HT1080 (cell line): ENCODE results near the gene HS6ST3. TPM values are rescaled to one million over a fixed set of nuclear protein-coding genes. Genes with fewer than 3 reads are reported as not detected.

ENCODE experiments used
- DNase-seq: peaks from one replicate; pipeline ENCODE4 v3.0.0-alpha.2; 2015; ENCODE audit warnings: low read depth
- total RNA-seq: library from RNA; depleted of rRNA; stranded (reverse); fragments of >200 nt; shearing (Covaris generic); gene quantifications from 2 replicates; pipeline ENCODE4 v1.2.3, GENCODE V29; 2014

The HS6ST3 gene
- total RNA-seq, 1 experiment from 2014 or later = 0.45 TPM

GRCh38 chr13:96297360-96297759 is 207.5 kb downstream of the HS6ST3 start:
- no peak for DNase-seq

DNA sequence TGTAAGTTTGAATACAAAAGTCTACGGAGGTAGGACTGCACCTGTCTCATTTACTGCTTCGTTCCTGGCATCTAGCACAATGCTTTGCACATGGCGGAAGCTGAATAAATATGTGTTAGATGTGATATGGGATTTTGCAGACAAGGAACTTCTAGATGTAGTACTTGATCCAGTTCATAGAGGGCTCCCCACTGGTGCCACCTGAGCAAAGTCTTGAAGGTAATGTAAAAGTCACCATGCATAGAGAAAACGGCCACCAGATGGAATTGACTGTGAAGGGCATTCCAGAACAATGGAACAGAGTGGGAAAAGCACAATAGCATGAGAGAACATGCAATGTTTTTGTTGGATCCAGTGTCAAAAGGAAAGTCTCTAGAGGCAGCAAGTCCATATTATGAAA is 209.3 kb downstream of the HS6ST3 start:
- DNase-seq = no peak

- no peak for DNase-seq
Measured at GRCh38 chr13:96308568-96308967, 218.7 kb downstream of the HS6ST3 start.

DNA sequence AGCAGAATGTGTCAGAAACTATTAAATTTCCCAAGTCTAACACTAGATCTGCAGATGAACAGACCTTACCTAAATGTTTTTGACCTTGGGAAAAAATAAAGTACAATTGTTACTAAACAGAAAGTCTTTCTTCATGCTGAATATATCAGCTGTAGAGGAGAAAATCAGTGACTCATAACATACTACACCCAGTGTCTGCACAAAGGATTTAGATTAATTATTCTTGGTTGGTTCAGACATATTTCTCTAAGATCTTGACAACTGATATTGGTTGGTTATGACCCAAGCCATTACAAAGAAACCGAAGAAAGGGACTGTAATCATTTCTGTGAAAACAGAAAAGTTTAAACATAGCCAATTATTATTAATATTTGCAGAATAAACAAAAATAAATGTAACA is 225.1 kb downstream of the HS6ST3 start:
- no peak for DNase-seq

- DNase-seq = peak; percentile 33
Measured at GRCh38 chr13:96338030-96338429, 248.1 kb downstream of the HS6ST3 start.

- DNase-seq = no peak
Measured at GRCh38 chr13:96342286-96342685, 252.4 kb downstream of the HS6ST3 start.

DNA sequence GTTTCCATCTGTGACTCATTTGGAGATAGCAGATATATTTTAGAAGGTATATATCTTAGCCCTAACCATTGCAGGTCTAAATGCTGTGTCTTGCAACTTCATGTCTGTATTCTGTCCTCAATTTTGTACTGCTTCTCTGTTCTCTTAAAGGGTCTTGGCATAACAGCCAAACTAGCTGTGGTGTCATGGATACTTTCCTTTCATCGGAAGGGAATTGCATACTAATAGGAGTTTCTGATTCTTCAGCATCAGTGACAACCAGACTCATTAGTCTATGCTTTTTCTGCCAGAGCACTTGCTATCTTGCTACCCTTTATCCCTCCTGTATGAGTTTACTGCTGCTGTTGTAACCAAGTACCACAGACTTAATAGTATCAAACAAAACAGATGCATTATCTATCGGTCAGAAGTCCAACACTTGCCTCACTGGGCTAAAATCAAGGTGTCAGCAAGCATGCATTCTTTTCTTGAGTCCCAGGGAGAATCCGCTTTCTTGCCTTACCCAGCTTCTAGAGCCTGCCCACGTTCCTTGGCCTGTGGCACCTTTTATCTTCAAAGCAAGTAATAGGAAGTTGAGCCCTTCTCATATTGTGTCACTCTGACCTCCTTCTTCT is 253.1 kb downstream of the HS6ST3 start:
- no peak for DNase-seq

DNA sequence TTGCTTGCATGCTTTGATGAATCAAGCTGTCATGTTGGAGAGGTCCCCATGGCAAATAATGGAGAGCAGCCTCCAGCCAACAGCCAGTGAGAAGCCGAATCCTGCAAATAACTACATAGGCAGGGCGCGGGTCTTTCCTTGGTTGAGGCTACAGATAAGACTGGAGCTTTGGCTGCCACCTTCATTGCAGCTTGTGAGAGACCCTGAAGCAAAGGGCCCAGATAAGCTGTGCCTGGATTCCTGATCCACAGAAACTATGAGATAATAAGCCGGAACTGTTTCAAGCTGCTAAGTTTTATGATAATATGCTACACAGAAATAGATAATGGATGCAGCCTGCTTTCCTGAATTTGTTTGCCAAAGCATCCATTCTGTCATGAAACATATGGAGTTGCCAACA is 257.0 kb downstream of the HS6ST3 start:
- DNase-seq = no peak

- no peak for DNase-seq
Measured at GRCh38 chr13:96373597-96373996, 283.7 kb downstream of the HS6ST3 start.

- DNase-seq = no peak
Measured at GRCh38 chr13:96377835-96378234, 287.9 kb downstream of the HS6ST3 start.

GRCh38 chr13:96379967-96380366 is 290.1 kb downstream of the HS6ST3 start:
- DNase-seq = no peak

GRCh38 chr13:96381681-96382080 is 291.8 kb downstream of the HS6ST3 start:
- DNase-seq = no peak

GRCh38 chr13:96388598-96388997 is 298.7 kb downstream of the HS6ST3 start:
- DNase-seq = no peak

GRCh38 chr13:96391606-96392005 is 301.7 kb downstream of the HS6ST3 start:
- DNase-seq = no peak

DNA sequence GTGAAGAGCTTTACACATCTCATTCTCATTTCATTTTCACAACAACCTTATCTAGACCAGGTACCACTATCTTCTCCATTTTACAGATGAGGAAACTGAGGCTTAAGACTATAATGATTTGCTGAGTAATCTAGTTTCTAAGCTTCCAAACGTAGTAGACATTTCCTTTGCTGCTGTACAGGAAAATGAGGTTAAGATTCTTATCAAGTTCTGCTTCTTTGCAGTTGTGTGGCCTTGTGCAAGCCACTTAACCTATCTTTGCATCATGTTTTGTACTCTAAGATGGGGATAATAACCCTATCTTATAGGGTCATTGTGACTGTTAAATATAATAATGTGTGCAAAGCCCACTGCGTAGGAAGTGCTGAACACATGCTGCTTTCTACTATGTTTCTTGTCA is 307.9 kb downstream of the HS6ST3 start:
- DNase-seq = no peak

DNA sequence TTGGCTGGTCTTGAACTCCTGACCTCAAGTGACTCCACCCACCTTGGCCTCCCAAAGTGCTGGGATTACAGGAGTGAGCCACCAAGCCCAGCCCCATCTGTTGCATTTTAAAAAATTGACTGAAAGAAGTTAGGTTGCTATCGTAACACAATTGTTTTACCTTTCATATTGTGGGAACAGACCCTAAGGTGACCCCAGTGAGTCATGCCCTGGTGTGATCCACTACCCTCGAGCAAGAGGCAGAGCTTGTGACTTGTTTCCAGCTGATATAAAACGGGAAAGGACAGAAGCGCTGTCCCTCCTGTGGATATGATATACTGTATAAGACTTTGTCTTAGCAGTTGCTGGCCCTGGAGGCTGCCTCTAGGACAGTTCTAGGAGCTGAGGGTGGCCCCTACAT is 308.6 kb downstream of the HS6ST3 start:
- DNase-seq = peak; percentile 20

- no peak for DNase-seq
Measured at GRCh38 chr13:96403241-96403640, 313.3 kb downstream of the HS6ST3 start.

GRCh38 chr13:96403651-96404050 is 313.7 kb downstream of the HS6ST3 start:
- no peak for DNase-seq

DNA sequence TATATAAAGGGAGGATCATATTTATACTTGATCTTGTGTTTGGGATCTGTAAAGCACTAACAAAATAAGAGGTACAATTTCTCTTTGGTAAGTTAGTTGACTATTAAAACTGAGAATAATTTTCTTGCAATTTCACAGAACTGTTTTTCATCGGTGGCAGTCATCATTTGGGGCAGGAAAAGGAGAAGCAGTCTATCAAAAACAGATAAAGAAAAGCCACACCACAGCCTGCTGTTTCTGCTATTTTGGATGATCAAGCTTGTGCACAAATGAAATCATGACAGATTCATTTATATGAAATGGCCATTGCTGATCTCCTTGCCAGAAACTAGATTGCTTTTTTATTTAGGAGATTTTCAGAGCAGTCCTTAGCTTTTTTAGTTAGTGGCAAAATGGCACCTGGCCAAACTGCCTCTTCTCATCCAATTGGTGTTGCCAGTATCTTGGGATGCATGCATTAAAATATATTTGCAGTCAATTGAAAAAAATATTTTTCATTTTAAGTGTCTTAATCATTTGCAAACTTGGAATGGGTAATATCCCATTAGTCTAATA is 326.0 kb downstream of the HS6ST3 start:
- DNase-seq = no peak

GRCh38 chr13:96417939-96418685 is 328.2 kb downstream of the HS6ST3 start:
- DNase-seq = no peak

GRCh38 chr13:96421314-96421713 is 331.4 kb downstream of the HS6ST3 start:
- DNase-seq = no peak

- DNase-seq = no peak
Measured at GRCh38 chr13:96422002-96422401, 332.1 kb downstream of the HS6ST3 start.

GRCh38 chr13:96426167-96426566 is 336.3 kb downstream of the HS6ST3 start:
- DNase-seq = no peak
